Measurements from ENCODE around the gene CFAP53.

CFAP53 gene

DNA sequence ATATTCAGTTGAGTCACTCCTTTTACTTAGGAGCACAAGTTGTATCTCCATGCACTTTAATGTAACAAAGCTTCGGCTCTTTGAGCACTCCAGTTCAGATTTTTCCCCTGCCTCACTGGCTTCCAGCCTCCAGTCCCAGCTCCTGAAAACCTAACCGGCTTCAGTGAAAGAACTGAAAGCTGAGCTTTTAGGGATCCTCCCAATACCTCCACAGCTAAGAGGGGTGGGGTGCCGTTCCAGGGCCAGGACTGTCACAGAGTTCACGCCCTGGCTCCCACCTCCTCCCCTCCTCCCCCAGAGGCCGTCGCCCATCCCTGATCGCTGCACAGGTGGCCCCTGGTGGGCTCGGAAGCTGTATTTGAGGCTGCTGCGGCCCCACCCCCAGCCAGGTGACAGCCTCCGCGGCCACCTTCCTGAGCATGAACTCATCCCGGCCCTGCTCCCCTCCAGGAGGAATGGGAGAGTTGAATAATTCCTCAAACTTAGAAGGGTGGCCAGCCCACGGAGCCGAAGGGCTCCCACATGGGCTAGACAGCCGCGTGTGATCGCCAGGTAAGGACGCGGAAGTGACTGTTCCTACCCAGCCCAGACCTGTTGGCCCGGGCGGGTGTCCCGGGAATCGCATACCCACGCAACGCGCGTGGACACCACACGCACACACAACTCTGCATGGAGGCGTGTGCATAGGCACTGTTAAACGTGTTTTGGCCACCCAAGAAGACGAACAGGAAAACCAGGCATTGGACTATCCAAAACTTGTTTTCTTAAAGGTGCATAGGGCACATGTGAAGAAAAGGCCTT, 73.1 kb downstream of the CFAP53 start:
- no peak for DNase-seq

DNA sequence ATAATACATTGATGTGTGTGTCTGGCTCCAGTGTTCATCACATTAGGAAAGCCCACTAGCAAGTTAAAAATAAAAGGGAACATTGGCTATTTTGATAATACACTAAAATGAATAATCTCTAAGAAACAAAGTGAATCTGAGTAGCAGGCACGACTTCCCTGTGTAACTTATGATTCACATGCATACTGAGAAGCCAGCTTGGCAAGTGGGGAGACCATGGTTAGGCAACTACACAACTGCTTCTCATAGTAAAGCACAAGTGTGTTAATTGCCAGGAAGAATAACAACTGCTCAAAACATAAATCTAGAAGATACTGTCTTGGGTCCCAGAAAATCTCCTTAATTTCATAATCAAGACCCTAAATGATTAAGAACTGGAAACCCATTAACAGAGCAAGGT, 75.4 kb downstream of the CFAP53 start:
- no peak for DNase-seq

DNA sequence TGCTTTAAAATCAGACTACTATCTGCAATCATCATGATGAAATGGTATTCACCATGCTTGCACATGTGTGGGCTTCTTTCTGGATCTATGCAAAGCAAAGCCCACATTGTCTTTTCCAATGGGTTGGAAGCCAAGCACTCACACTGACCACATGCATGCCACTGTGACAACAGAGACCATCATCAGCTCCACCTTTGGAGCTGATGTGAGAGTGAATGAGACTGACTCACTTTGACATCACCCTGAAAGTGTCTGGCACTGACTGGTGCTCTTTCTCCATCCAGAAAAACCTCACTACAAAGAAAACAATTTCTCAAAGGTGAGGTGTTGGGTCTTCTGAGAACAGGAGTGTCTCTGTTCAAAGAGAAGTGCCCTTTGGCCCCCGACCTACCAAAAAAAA, 76.1 kb downstream of the CFAP53 start:
- no peak for DNase-seq

DNA sequence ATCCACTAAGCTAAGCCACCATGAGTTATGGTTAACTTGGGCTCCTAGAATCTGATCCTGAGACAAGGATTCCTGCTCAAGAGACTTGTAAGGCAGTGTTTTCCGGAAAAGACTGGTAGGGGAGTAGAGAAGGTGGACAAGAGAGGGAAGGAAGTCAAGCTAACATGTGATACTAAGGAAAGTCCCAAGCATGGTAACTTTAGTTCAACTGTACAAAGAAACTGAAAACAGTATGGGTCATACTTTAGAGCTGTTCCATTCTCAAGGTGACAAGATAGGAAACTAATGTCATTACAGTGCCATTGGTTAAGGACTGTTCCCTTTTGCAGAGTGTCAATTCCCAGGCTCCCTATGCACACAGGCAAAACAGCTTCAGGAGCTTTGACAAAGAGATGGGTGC, 77.1 kb downstream of the CFAP53 start:
- no peak for DNase-seq

DNA sequence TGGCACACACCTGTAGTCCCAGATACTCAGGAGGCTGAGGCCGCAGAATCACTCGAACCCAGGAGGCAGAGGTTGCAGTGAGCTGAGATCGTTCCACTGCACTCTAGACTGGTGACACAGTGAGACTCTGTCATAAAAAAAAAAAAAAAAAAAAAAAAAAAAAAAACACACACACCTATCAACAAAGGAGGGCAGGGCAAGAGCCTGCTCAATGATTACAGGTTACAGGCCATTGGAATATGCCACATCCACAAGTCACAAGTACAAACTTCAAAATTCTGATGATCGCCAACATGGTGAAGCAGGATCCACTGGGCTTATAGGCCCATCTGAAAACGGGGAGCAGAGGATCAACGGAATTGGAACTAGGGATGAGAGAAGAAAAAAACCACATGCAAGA, 77.6 kb downstream of the CFAP53 start:
- DNase-seq: no peak

DNA sequence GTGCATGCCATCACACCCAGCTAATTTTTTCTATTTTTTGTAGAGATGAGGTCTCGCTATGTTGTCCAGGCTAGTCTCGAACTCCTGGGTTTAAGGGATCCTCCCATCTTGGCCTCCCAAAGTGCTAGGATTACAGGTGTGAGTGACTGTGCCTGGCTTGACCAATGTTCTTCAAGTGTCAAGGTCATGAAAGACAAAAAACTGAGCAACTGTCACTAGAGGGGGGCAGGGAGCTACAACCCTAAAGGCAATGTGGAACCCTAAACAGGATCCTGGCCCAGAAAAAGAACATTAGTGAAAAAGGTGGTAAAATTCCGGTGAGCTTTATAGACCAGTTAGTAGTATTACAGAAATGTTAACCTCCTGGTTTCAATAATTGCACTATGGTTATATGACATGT, 78.6 kb downstream of the CFAP53 start:
- no peak for DNase-seq

- DNase-seq: peak in 1 of 2 experiments; percentile 8
These were observed 79.9 kb downstream of the CFAP53 start for GRCh38 chr18:50186385-50186784.

GRCh38 chr18:50183556-50183955, 82.7 kb downstream of the CFAP53 start:
- DNase-seq: no peak

DNA sequence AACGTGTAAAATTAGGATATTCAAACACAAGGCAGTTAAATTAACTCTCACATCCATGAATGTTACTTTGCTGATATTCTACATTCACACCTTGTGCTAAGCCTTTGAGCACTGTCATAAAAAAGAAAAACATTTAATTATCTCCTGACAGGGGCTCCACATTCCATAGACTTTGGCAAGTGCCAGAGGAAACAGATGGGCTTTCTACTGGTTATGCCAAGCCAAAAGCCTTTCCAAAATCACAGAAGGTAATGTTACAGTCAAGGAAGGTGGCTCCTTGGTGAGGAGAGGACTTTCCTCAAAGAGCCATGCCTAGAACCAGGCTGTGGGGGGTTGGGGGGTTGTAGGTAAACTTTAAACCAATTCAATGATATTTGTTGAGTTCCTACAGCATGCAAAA, 83.8 kb downstream of the CFAP53 start:
- no peak for DNase-seq

DNA sequence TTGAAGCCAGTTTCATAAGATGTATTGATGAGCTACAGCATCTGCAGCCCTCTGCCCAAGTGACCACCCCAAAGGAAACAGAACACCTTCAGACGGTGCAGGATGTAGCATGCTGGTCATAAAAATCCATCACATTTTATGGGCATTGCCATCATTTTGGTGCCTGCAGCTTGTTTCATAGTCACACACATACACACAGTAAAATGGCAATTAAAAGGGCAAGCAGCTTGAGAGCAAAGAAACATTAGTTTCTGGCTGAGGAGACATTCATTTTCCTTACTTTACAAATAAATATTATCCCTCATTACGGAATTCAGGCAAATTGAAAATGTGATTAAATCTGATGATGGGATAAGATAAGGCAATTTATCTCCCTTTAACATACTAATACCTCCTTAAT, 84.7 kb downstream of the CFAP53 start:
- no peak for DNase-seq

DNA sequence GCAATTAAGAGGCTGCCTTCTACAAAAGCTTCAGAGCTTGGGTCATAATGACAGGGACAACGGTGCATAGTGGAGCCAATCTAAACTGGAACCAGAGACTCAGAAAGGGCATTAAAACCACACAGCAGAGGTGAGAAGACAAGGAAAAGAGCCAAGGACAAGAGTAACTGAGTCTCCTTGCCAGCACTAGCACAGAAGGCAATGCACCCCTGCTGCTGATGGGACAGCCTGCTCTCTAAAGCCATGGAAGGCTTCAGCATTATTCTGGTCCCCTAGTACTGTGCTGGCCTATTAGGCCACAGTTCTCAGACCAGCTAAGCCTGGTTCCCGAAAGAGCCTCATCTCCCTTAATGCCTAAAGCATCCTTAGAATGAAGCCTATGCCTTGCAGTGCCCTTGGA, 86.8 kb downstream of the CFAP53 start:
- no peak for DNase-seq

GRCh38 chr18:50177294-50177992, 88.9 kb downstream of the CFAP53 start:
- no peak for DNase-seq

All from NCI-H524 (cell line).